Skeletal muscle satellite cell (primary cell): ENCODE data around the gene APOO.

Experiments
- H3K27me3 ChIP-seq: 2 replicates; pipeline ENCODE4 v1.7.0; 2013; ENCODE audit warnings: low read length; ENCODE audit not compliant: control insufficient read depth, insufficient read depth
- H3K36me3 ChIP-seq: 2 replicates; pipeline ENCODE4 v1.7.0; 2013; ENCODE audit warnings: mild to moderate bottlenecking, control low read depth, low read length; ENCODE audit not compliant: insufficient read depth
- H3K4me1 ChIP-seq: 2 replicates; pipeline ENCODE4 v1.7.0; 2013; ENCODE audit warnings: low read length; ENCODE audit not compliant: control insufficient read depth, insufficient read depth
- H3K4me2 ChIP-seq: 2 replicates; pipeline ENCODE4 v1.7.0; 2013; ENCODE audit warnings: mild to moderate bottlenecking, low read length
- H3K4me3 ChIP-seq: 2 replicates; pipeline ENCODE4 v1.7.0; 2013; ENCODE audit warnings: low read length
- H3K9ac ChIP-seq: 2 replicates; pipeline ENCODE4 v1.7.0; 2013; ENCODE audit warnings: mild to moderate bottlenecking, low read depth, low read length, moderate library complexity
- H3K9me3 ChIP-seq: replicated peaks from 2 replicates; pipeline ENCODE4 v1.7.0; 2013; ENCODE audit warnings: mild to moderate bottlenecking, control low read depth, low read length

The APOO gene

GRCh38 chrX:23935106-23935505 lies 27.4 kb upstream of the APOO start:
- Histone ChIP-seq H3K4me2 (peak overlapping the region; percentile 3), H3K9ac (no peak overlapping the region), H3K4me3 (no peak overlapping the region), H3K36me3 (no peaks in the 10 kb centered on the region), H3K27me3 (peaks cover 11% of the 10 kb centered on the region), H3K4me1 (no peaks in the 10 kb centered on the region), H3K9me3 (no peaks in the 10 kb centered on the region)

- Histone ChIP-seq H3K4me1 (no peaks in the 10 kb centered on the region), H3K36me3 (no peaks in the 10 kb centered on the region), H3K4me2 (no peak overlapping the region), H3K27me3 (peaks cover 10% of the 10 kb centered on the region), H3K9ac (no peak overlapping the region), H3K9me3 (no peaks in the 10 kb centered on the region), H3K4me3 (no peak overlapping the region)
These were observed 24.3 kb upstream of the APOO start for GRCh38 chrX:23932046-23932445.

- peaks cover 7% of the 10 kb centered on the region for H3K27me3 ChIP-seq
- no peaks in the 10 kb centered on the region for H3K9me3 ChIP-seq
- H3K4me3 ChIP-seq = no peak overlapping the region
These were observed 23.3 kb upstream of the APOO start for GRCh38 chrX:23930894-23931604.

GRCh38 chrX:23926015-23926414 lies 18.3 kb upstream of the APOO start:
- Histone ChIP-seq H3K4me3 (no peak overlapping the region), H3K4me2 (no peak overlapping the region), H3K9ac (no peak overlapping the region), H3K27me3 (peaks cover 1% of the 10 kb centered on the region), H3K4me1 (no peaks in the 10 kb centered on the region), H3K36me3 (no peaks in the 10 kb centered on the region), H3K9me3 (no peaks in the 10 kb centered on the region)

More at GRCh38 chrX:23930894-23931604, 23.3 kb upstream of the APOO start:
- no peaks in the 10 kb centered on the region for H3K4me1 ChIP-seq
- no peak overlapping the region for H3K9ac ChIP-seq
- H3K4me2 ChIP-seq = no peak overlapping the region
- no peaks in the 10 kb centered on the region for H3K36me3 ChIP-seq

- Histone ChIP-seq H3K27me3 (no peaks in the 10 kb centered on the region), H3K4me3 (no peak overlapping the region), H3K9me3 (no peaks in the 10 kb centered on the region), H3K4me2 (no peak overlapping the region), H3K9ac (no peak overlapping the region), H3K4me1 (no peaks in the 10 kb centered on the region), H3K36me3 (no peaks in the 10 kb centered on the region)
These were observed 12.1 kb upstream of the APOO start for GRCh38 chrX:23919706-23920320.

GRCh38 chrX:23919148-23919547 lies 11.4 kb upstream of the APOO start:
- no peak overlapping the region for H3K4me2 ChIP-seq
- H3K9ac ChIP-seq = no peak overlapping the region
- no peaks in the 10 kb centered on the region for H3K9me3 ChIP-seq
- H3K4me1 ChIP-seq = no peaks in the 10 kb centered on the region
- H3K36me3 ChIP-seq = no peaks in the 10 kb centered on the region
- no peaks in the 10 kb centered on the region for H3K27me3 ChIP-seq
- H3K4me3 ChIP-seq = no peak overlapping the region

GRCh38 chrX:23911126-23911835 lies 3.5 kb upstream of the APOO start:
- peaks cover 5% of the 10 kb centered on the region for H3K27me3 ChIP-seq
- H3K36me3 ChIP-seq = no peaks in the 10 kb centered on the region
- H3K4me1 ChIP-seq = peaks cover 6% of the 10 kb centered on the region
- H3K9ac ChIP-seq = no peak overlapping the region
- H3K4me2 ChIP-seq = no peak overlapping the region
- H3K4me3 ChIP-seq = no peak overlapping the region
- no peaks in the 10 kb centered on the region for H3K9me3 ChIP-seq

- Histone ChIP-seq H3K36me3 (no peaks in the 10 kb centered on the region), H3K4me3 (peak overlapping the region; percentile 68), H3K4me1 (peaks cover 6% of the 10 kb centered on the region), H3K9ac (peak overlapping the region; percentile 81), H3K4me2 (peak overlapping the region; percentile 64), H3K9me3 (no peaks in the 10 kb centered on the region), H3K27me3 (peaks cover 5% of the 10 kb centered on the region)
These were observed 674 bp upstream of the APOO start for GRCh38 chrX:23908219-23909004.

GRCh38 chrX:23907111-23907497 lies 634 bp downstream of the APOO start:
- Histone ChIP-seq H3K9ac (peak overlapping the region; percentile 81), H3K4me2 (peak overlapping the region; percentile 71), H3K4me3 (peak overlapping the region; percentile 68), H3K27me3 (peaks cover 5% of the 10 kb centered on the region), H3K4me1 (peaks cover 8% of the 10 kb centered on the region), H3K9me3 (no peaks in the 10 kb centered on the region), H3K36me3 (no peaks in the 10 kb centered on the region)

GRCh38 chrX:23904096-23904495 lies 3.6 kb downstream of the APOO start:
- H3K36me3 ChIP-seq = no peaks in the 10 kb centered on the region
- no peaks in the 10 kb centered on the region for H3K9me3 ChIP-seq
- H3K9ac ChIP-seq = no peak overlapping the region
- H3K4me1 ChIP-seq = peaks cover 31% of the 10 kb centered on the region
- no peak overlapping the region for H3K4me2 ChIP-seq
- H3K4me3 ChIP-seq = no peak overlapping the region
- H3K27me3 ChIP-seq = no peaks in the 10 kb centered on the region

GRCh38 chrX:23902419-23902818 lies 5.3 kb downstream of the APOO start:
- Histone ChIP-seq H3K4me1 (peaks cover 41% of the 10 kb centered on the region), H3K9me3 (no peaks in the 10 kb centered on the region), H3K4me2 (peak overlapping the region; percentile 43), H3K27me3 (no peaks in the 10 kb centered on the region), H3K36me3 (no peaks in the 10 kb centered on the region), H3K9ac (peak overlapping the region; percentile 32), H3K4me3 (no peak overlapping the region)
